SKM-1 treated with dmso at 0.1 percent for 144 hours (cell line): ENCODE measurements around the gene PRR20C.
"Not testable (repeated sequence)": the region's sequence is repeated elsewhere in the genome, so short reads cannot be mapped to it uniquely, and the experiment has no call there.

Experiments
- DNase-seq: peaks from one replicate; lab custom pipeline; 2025; ENCODE audit not compliant: unreplicated experiment; lab: John Stamatoyannopoulos, UW

The PRR20C gene

DNA sequence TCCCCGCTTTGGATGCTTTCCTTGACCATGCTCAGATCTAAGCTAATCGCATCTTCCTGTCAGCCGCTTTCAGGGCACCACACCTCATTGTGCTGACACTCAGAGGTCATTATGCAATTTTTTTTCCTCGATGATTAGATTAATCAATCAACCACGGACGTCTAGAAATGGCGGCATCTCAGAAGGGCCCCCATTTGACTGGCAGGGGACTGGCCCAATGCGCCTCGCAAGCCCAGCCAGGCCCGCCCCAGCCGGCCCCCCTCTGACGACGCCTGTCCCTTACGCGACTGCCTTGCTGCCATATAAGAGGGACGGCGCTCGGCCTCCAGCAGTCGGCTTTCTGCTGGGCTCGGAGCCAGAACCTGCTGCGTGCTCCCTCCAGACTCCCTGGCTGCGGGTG, at the start of gene PRR20C:
TSS of gene PRR20C (plus strand) at position 301 of the 400 bp plus-strand sequence. CDS start 387 bp downstream, outside the sequence.
- not testable (repeated sequence) for DNase-seq

DNA sequence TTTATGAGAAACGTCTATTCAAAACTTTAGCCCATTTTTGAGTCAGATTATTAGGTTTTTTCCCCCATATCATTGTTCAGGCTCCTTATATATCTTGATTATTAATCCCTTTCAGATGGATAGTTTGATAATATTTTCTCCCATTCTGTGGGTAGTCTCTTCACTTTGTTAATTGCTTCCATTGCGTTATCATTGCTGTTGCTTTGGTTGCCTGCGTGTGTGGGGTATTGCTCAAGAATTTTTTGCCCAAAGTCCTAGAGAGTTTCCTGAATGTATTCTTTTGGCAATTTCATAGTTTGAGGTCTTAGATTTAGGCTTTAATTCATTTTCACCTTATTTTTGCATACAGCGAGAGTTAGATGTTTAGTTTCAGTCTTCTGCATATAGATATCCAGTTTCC, 38.9 kb upstream of the PRR20C start:
- DNase-seq = no peak

DNA sequence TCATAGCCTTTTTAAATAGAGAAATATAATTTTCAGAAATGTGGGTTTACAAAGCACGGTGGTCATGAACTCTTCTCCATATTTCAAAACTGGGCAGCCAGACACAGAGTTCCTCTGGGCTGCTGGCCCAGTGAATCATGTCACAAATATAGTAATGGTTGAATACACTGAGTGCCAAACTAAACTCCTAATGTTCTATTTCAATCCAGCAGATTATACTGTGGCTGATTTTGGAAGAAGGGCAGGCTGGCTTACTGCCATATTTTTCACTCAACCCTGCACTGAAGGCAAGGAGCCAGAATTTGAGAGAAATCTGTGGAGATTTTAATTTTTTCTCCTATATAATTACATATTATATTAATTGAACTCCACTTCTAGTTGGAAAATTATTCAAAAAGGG, 30.2 kb upstream of the PRR20C start:
- DNase-seq = no peak

DNA sequence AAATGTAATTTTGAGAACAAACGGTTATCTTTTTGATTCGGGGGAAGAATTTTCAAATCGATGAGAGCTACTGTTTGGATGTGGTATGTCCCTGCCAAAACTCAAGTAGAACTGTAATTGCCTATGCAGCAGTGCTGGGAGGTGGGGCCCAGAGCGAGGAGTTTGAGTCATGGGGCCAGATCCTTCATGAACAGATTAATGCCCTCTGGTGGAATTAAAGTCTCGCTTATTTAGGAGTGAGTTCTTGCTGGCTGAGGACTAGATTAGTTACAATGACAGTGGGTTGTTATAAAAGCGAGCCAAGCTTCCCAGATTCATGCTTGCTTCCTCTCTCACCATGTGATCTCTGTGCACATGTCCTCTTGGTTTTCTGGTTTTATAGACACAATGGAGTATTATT, 25.0 kb upstream of the PRR20C start:
- DNase-seq = no peak

GRCh38 chr13:57136093-57136492, 17.8 kb upstream of the PRR20C start:
- DNase-seq = no peak

DNA sequence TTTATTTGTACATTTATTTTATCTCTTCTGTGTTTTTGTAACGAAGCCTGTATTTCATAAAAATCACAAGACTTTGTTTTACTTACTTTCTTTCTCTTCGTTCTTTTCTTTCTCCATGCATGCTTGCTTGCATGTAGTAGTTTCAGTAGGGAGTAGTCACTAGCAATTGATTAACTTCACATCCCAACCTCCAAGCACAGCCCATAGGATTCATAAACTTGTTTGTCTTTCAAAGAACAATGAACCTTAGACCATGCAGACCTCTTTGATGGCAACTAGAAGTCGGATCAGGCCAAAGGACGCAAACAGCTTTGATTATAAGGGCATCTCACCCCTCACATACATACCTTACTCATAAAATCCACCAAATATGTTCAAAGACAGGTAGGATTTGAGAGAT, 16.3 kb upstream of the PRR20C start:
- DNase-seq = no peak

- no peak for DNase-seq
These were observed 14.9 kb upstream of the PRR20C start for GRCh38 chr13:57138988-57139387.

GRCh38 chr13:57139781-57140180, 14.1 kb upstream of the PRR20C start:
- DNase-seq = not testable (repeated sequence)

- not testable (repeated sequence) for DNase-seq
These were observed 13.5 kb upstream of the PRR20C start, which contains the start of gene PRR20A for GRCh38 chr13:57140235-57140968. TSS of gene PRR20A (plus strand) at chr13:57140918. CDS start at chr13:57141305, 387 bp downstream.

GRCh38 chr13:57147188-57147587, 6.7 kb upstream of the PRR20C start, which contains the start of gene PRR20B:
TSS of gene PRR20B (plus strand) at chr13:57147488. CDS start at chr13:57147875, 387 bp downstream.
- DNase-seq = not testable (repeated sequence)

DNA sequence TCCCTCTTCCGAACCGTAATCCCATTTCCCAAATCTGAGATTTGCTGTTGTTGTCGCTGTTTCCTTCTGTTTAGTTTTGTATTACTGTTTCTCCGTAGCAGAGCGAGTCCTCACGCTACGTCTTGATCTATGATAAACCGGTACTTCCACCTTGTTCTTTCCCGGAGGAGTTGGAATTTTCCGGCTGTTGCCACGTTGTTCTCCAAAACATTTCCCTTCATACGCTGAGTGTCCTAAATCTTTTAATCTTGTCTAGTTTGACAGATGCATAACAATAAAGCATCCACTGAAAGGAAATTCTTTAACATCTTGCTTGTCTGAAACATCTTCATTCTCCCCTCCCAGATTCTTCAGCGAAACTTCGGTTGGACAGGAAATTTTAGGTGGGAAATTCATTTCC, 5.8 kb upstream of the PRR20C start:
- DNase-seq = not testable (repeated sequence)

- not testable (repeated sequence) for DNase-seq
These were observed 6.5 kb downstream of the PRR20C start, which contains the start of gene PRR20D for GRCh38 chr13:57160332-57160731. TSS of gene PRR20D (plus strand) at chr13:57160632. CDS start at chr13:57161019, 387 bp downstream.

- DNase-seq = not testable (repeated sequence)
These were observed 13.0 kb downstream of the PRR20C start, which contains the start of gene PRR20E for GRCh38 chr13:57166897-57167296. TSS of gene PRR20E (plus strand) at chr13:57167197. CDS start at chr13:57167584, 387 bp downstream.

- no peak for DNase-seq
These were observed 37.8 kb downstream of the PRR20C start for GRCh38 chr13:57191667-57192066.
